Caco-2 (cell line): Measurements from ENCODE around the gene LGALS4. TPM values are rescaled to one million over a fixed set of nuclear protein-coding genes. Genes with fewer than 3 reads are reported as not detected.
A peak's percentile ranks its signal among the peaks of the same experiment; 100 is the strongest.
"Not testable (repeated sequence)": the region's sequence is repeated elsewhere in the genome, so short reads cannot be mapped to it uniquely, and the experiment has no call there.

Experiments used
- BruUV-seq: library from RNA; stranded (reverse); fragments of 400-500 nt; replicated peaks from 2 replicates; lab custom pipeline; 2021; lab: Mats Ljungman, UMichigan
- CTCF ChIA-PET: fragments of 300-600 bp; sonication (Branson Sonifier 250); formaldehyde crosslinking; loops from one replicate; lab custom pipeline; 2022; ENCODE audit warnings: antibody characterized with exemption; lab: Charles Lee
- POLR2A ChIA-PET: fragments of 300-600 bp; sonication (Branson Sonifier 250); formaldehyde crosslinking; loops from one replicate; lab custom pipeline; 2022; ENCODE audit warnings: antibody characterized with exemption; lab: Charles Lee
- DNase-seq, 2 experiments: peaks; one replicate each; pipeline versions ENCODE4 v3.0.0 to v3.0.0-alpha.2; 2020 to 2022
- H3K27me3 ChIP-seq: replicated peaks from 2 replicates; pipeline ENCODE4 v1.6.0; 2011; ENCODE audit warnings: low read length; ENCODE audit not compliant: control insufficient read depth, insufficient read depth
- H3K36me3 ChIP-seq: 2 replicates; pipeline ENCODE4 v1.5.1; 2011; ENCODE audit warnings: low read length; ENCODE audit not compliant: control insufficient read depth, insufficient read depth
- H3K4me1 ChIP-seq: fragments of 250-450 bp; sonication (Bioruptor Pico); 2 replicates; pipeline ENCODE4 v1.5.1; 2020; ENCODE audit warnings: mild to moderate bottlenecking
- H3K4me3 ChIP-seq: 2 replicates; pipeline ENCODE4 v1.5.1; 2011; ENCODE audit warnings: low read depth, mild to moderate bottlenecking, control low read depth, low read length
- H3K9me3 ChIP-seq: fragments of 250-450 bp; sonication (Bioruptor Pico); 2 replicates; pipeline ENCODE4 v1.5.1; 2020; ENCODE audit warnings: mild to moderate bottlenecking, moderate library complexity
- H3K27ac Mint-ChIP-seq: one replicate; pipeline ENCODE4 v1.8.0; 2022; ENCODE audit warnings: mixed read lengths; ENCODE audit not compliant: unreplicated experiment
- H3K27me3 Mint-ChIP-seq: one replicate; pipeline ENCODE4 v1.8.0; 2022; ENCODE audit warnings: mixed read lengths; ENCODE audit not compliant: insufficient read depth, unreplicated experiment
- H3K36me3 Mint-ChIP-seq: one replicate; pipeline ENCODE4 v1.8.0; 2022; ENCODE audit warnings: mild to moderate bottlenecking, mixed read lengths; ENCODE audit not compliant: insufficient read depth, unreplicated experiment
- H3K4me1 Mint-ChIP-seq: one replicate; pipeline ENCODE4 v1.8.0; 2022; ENCODE audit warnings: low read depth, mixed read lengths; ENCODE audit not compliant: unreplicated experiment
- H3K4me3 Mint-ChIP-seq: one replicate; pipeline ENCODE4 v1.8.0; 2022; ENCODE audit warnings: mild to moderate bottlenecking, moderate library complexity, mixed read lengths; ENCODE audit not compliant: unreplicated experiment
- H3K9me3 Mint-ChIP-seq: one replicate; pipeline ENCODE4 v1.8.0; 2022; ENCODE audit warnings: mixed read lengths; ENCODE audit not compliant: unreplicated experiment
- CTCF ChIP-seq, 2 experiments: fragments of 200-600 bp in 1 of 2; IDR thresholded peaks; 1 replicate in 1 of 2; 2 replicates in 1 of 2; pipeline versions ENCODE4 v1.5.1 to v1.8.0; 2011 to 2022; ENCODE audit warnings: antibody characterized with exemption in 1 of 2, control low read depth in 1 of 2, inconsistent platforms in 1 of 2, low read depth in 1 of 2, low read length in 1 of 2, mild to moderate bottlenecking in 1 of 2, moderate library complexity in 1 of 2; ENCODE audit not compliant: insufficient read depth in 1 of 2, severe bottlenecking in 1 of 2, unreplicated experiment in 1 of 2
- intact Hi-C: fragments of 100-400 bp; cut with micrococcal nuclease; formaldehyde crosslinking; loops from one replicate; pipeline ENCODE4 v1.10.0; 2022; ENCODE audit not compliant: unreplicated experiment
- total RNA-seq: library from RNA; stranded (reverse); gene quantifications from 2 replicates; pipeline ENCODE4 v1.2.3, GENCODE V29; 2022

The LGALS4 gene
- total RNA-seq, 1 experiment from 2014 or later = 2.2 TPM

DNA sequence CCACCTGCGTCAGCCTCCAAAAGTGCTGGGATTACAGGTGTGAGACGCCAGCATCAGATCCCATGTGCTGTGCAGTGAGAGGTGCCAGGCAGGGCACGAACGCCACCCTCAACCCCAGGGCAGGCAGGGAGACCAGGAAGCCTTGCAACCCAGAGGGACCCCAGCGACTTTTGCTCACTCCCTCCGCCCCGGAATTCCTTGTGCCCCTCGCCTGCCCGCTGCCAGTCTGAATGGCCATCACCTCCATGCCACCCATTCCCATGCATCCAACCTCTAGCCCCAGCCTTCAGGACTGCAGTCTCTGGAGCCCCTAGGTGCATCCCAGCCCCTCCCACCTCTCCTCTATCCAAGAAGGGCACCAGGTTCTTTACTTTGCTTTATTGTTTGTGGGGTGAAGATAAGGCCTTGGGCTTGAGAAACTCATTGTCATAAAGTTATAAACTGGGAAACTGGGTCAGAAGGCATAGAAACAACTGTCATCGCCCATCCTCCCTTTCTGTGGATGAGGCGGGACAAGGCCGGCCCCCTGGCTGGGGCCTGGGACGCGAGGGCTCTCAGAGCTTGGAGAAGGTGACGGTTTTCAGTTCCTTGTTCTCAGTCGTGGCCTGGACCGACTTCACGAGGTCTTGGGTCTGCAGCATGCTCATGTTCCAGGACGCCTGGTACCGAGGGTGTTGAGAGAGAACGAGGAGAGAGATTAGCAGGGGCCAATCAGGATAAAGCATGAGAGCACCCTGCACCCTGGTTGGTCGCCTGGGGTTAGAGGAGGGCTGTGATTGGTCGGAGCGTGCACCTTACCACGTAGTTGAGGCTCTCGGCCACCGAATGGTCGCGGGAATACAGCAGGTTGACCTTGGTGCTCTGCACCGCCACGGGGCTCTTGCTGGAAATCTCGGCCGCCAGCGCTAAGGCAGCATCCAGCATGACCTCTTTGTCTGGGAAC is 2.6 kb upstream of the LGALS4 start:
- intact Hi-C loops = no loop called here
- Histone ChIP-seq H3K27me3 (no peaks in the 10 kb centered on the region), H3K4me1 (peaks cover 37% of the 10 kb centered on the region), H3K36me3 (0 out of 2 replicates have a peak, but pooled peaks cover 5% of the 10 kb centered on the region), H3K9me3 (no peaks in the 10 kb centered on the region), H3K4me3 (no peak overlapping the region)
- Mint-ChIP-seq H3K4me1 (peaks cover 22% of the 10 kb centered on the region), H3K4me3 (no peak overlapping the region), H3K9me3 (peaks cover 1% of the 10 kb centered on the region), H3K36me3 (peaks cover 32% of the 10 kb centered on the region), H3K27ac (peak overlapping the region; percentile 40), H3K27me3 (no peaks in the 10 kb centered on the region)
- BruUV-seq = TSS peak; percentile 90
- ChIA-PET POLR2A (no interaction called here), CTCF (no interaction called here)
- TF ChIP-seq CTCF (IDR thresholded peaks at IDR 0.05; ENCODE audit: insufficient read depth in 1 of 2, low read depth in 1 of 2, low read length in 1 of 2, severe bottlenecking in 1 of 2, unreplicated experiment in 1 of 2) = no peak
- DNase-seq = peak in 1 of 2 experiments; percentile 62

GRCh38 chr19:38813932-38814331 is 1.2 kb upstream of the LGALS4 start:
- ChIA-PET POLR2A (interaction anchor here (0.6 kb wide), 1 partner anchor 98 kb away, joined by 3 read pairs; no protein-coding TSS in a partner anchor), CTCF (interaction anchor here (0.7 kb wide), 1 partner anchor 44 kb away, joined by 3 read pairs; no protein-coding TSS in a partner anchor)
- DNase-seq, H3K27me3 Mint-ChIP-seq, H3K4me3 ChIP-seq, H3K36me3 ChIP-seq, H3K9me3 Mint-ChIP-seq, H3K4me3 Mint-ChIP-seq, H3K27ac Mint-ChIP-seq, H3K9me3 ChIP-seq, intact Hi-C loops, BruUV-seq, H3K27me3 ChIP-seq: not testable (repeated sequence)
- Mint-ChIP-seq H3K36me3 (peaks cover 19% of the 10 kb centered on the region), H3K4me1 (peaks cover 20% of the 10 kb centered on the region)
- peaks cover 26% of the 10 kb centered on the region for H3K4me1 ChIP-seq

GRCh38 chr19:38813323-38813722 is 578 bp upstream of the LGALS4 start:
- Histone ChIP-seq H3K9me3 (no peaks in the 10 kb centered on the region), H3K27me3 (no peaks in the 10 kb centered on the region), H3K36me3 (0 out of 2 replicates have a peak, but pooled peaks cover 5% of the 10 kb centered on the region), H3K4me1 (peaks cover 25% of the 10 kb centered on the region), H3K4me3 (no peak overlapping the region)
- no peak for TF ChIP-seq CTCF (IDR thresholded peaks at IDR 0.05; ENCODE audit: insufficient read depth in 1 of 2, low read depth in 1 of 2, low read length in 1 of 2, severe bottlenecking in 1 of 2, unreplicated experiment in 1 of 2)
- DNase-seq = no peak
- no peaks in the 10 kb centered on the region for H3K27me3 Mint-ChIP-seq
- H3K4me3 Mint-ChIP-seq = no peak overlapping the region
- peaks cover 21% of the 10 kb centered on the region for H3K4me1 Mint-ChIP-seq
- ChIA-PET CTCF (no interaction called here), POLR2A (no interaction called here)
- peaks cover 19% of the 10 kb centered on the region for H3K36me3 Mint-ChIP-seq
- H3K27ac Mint-ChIP-seq = peak overlapping the region; percentile 30
- peaks cover 10% of the 10 kb centered on the region for H3K9me3 Mint-ChIP-seq
- no TSS peak for BruUV-seq
- intact Hi-C loops = no loop called here
